GM12874 (cell line): ENCODE data around the gene PCDHA4.

Source experiments
- TF ChIP-seq, protein P1 (sequence below): IDR thresholded peaks from 2 replicates; pipeline ENCODE4 v1.5.1; 2011; ENCODE audit warnings: low read depth, mild to moderate bottlenecking, control low read depth, low read length, moderate library complexity; ENCODE audit not compliant: insufficient read depth

PCDHA4 gene

DNA sequence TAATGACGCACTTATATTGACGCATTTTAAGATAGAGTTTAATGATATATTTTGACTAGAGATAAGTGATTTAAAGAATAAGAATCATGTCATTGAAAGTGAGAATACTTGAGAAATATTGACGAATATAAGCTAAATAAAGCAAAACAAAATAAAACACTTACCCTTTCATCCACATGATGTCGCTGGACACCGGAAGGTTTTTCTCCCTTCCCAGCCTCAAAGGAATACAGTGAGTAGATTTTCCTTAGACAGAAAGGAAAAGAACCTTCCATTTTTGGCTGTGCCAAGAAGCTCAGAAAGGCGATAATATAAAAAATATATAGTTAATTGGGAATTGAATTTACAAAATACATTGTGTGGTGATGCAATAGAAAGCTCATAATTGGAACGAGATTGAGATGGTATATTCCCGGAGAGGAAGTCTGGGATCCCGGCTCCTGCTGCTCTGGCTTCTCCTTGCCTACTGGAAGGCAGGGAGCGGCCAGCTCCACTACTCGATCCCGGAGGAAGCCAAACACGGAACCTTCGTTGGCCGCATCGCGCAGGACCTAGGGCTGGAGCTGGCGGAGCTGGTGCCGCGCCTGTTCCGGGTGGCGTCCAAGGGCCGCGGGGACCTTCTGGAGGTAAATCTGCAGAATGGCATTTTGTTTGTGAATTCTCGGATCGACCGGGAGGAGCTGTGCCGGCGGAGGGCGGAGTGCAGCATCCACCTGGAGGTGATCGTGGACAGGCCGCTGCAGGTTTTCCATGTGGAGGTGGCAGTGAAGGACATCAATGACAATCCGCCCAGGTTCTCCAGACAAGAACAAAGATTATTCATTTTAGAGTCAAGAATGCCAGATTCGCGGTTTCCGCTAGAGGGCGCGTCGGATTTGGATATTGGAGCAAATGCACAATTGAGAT lies 14.8 kb downstream of the PCDHA4 start, which contains the start of gene PCDHA5:
PCDHA5 (plus strand) TSS at position 239 of the 906 bp plus-strand sequence.
- TF ChIP-seq, protein P1, sequence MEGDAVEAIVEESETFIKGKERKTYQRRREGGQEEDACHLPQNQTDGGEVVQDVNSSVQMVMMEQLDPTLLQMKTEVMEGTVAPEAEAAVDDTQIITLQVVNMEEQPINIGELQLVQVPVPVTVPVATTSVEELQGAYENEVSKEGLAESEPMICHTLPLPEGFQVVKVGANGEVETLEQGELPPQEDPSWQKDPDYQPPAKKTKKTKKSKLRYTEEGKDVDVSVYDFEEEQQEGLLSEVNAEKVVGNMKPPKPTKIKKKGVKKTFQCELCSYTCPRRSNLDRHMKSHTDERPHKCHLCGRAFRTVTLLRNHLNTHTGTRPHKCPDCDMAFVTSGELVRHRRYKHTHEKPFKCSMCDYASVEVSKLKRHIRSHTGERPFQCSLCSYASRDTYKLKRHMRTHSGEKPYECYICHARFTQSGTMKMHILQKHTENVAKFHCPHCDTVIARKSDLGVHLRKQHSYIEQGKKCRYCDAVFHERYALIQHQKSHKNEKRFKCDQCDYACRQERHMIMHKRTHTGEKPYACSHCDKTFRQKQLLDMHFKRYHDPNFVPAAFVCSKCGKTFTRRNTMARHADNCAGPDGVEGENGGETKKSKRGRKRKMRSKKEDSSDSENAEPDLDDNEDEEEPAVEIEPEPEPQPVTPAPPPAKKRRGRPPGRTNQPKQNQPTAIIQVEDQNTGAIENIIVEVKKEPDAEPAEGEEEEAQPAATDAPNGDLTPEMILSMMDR = peak; percentile 31; the same call in 1 of the 2 replicates

DNA sequence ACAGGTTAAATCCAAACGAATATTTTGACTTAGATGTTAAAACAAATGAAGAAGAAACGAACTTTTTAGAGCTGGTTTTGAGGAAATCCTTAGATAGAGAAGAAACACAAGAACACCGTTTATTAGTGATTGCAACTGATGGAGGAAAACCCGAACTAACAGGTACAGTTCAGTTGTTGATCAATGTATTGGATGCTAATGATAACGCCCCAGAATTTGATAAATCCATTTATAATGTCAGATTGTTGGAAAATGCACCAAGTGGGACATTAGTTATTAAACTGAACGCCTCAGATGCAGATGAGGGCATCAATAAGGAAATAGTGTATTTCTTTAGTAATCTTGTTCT lies 15.4 kb downstream of the PCDHA4 start:
- TF ChIP-seq, protein P1 = no peak

DNA sequence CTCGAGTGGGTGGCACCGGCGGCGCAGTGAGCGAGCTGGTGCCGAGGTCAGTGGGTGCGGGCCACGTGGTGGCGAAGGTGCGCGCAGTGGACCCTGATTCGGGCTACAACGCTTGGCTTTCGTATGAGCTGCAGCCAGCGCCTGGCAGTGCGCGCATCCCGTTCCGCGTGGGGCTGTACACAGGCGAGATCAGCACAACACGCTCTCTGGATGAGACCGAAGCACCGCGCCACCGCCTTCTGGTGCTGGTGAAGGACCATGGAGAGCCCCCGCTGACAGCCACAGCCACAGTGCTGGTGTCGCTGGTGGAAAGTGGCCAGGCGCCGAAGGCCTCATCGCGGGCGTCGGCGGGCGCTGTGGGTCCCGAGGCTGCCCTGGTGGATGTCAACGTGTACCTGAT lies 16.6 kb downstream of the PCDHA4 start:
- TF ChIP-seq, protein P1 = no peak

DNA sequence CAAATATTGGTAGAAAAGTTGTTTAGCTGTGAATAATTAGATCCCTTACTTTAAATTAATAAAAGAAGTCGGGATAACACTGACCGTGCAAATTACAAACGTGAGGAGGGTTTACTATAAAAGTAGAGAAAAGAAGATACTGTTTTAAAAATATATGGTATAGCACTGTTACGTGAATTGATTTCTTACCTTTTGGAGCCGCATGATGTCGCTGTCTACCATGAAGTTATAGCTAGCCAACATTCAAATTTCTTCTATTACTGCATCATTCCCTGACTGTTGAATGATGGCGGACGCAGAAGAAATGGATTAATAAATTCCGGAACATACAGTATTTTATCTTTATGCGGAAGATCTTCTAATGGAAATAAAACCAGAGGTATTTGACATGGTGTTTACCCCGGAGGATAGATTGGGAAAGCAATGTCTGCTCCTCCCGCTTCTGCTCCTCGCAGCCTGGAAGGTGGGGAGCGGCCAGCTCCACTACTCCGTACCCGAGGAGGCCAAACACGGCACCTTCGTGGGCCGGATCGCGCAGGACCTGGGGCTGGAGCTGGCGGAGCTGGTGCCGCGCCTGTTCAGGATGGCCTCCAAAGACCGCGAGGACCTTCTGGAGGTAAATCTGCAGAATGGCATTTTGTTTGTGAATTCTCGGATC lies 21.0 kb downstream of the PCDHA4 start, which contains the start of gene PCDHA6:
PCDHA6 (plus strand) TSS at position 257 of the 658 bp plus-strand sequence; CDS start at position 389, 132 bp downstream.
- TF ChIP-seq, protein P1 = no peak

DNA sequence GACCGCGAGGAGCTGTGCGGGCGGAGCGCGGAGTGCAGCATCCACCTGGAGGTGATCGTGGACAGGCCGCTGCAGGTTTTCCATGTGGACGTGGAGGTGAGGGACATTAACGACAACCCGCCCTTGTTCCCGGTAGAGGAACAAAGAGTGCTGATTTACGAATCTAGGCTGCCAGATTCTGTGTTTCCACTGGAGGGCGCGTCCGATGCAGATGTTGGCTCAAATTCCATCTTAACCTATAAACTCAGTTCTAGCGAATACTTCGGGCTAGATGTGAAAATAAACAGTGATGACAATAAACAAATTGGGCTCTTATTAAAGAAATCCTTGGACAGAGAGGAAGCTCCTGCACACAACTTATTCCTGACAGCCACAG lies 21.5 kb downstream of the PCDHA4 start:
- TF ChIP-seq, protein P1 = no peak

DNA sequence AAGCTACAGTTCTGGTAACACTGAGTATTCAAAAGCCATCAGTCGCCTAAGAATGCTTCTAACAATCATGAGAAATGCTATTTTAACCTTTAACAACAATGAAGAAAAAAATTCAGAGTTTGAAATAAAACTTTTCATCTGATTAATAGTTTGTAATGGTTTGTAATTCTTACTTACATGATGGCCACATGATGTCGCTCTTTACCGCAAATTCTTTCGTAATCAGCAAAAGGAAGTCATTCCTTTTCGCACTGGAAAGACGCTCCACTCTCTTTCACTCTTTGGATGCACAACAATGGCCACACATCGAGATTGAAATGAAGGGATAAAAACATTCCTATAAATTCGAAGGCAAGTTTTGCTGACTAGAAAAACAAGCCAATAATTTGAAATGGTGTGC lies 27.1 kb downstream of the PCDHA4 start, which contains the start of gene PCDHA7:
PCDHA7 (plus strand) TSS at position 277 of the 400 bp plus-strand sequence; CDS start at position 392, 115 bp downstream.
- TF ChIP-seq, protein P1 = no peak
